ENCODE results near the gene RALGAPA1.
A peak's percentile ranks its signal among the peaks of the same experiment; 100 is the strongest.

The RALGAPA1 gene

DNA sequence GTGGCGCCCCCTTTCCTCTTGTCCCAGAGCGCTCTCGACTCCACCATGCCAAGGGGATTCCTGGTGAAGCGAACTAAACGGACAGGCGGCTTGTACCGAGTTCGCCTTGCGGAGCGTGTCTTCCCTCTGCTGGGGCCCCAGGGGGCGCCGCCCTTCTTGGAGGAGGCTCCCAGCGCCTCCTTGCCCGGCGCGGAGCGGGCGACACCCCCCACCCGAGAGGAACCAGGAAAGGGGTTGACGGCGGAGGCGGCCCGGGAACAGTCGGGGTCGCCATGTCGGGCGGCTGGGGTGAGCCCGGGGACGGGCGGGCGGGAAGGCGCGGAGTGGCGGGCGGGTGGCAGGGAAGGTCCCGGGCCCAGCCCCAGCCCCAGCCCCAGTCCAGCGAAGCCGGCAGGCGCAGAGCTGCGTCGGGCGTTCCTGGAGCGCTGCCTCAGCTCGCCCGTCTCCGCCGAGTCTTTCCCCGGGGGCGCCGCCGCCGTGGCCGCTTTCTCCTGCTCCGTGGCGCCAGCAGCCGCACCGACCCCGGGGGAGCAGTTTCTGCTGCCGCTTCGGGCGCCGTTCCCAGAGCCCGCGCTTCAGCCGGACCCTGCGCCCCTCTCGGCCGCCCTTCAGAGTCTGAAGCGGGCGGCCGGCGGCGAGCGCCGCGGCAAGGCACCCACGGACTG, 274.8 kb downstream of the RALGAPA1 start:
- no peak for DNase-seq

DNA sequence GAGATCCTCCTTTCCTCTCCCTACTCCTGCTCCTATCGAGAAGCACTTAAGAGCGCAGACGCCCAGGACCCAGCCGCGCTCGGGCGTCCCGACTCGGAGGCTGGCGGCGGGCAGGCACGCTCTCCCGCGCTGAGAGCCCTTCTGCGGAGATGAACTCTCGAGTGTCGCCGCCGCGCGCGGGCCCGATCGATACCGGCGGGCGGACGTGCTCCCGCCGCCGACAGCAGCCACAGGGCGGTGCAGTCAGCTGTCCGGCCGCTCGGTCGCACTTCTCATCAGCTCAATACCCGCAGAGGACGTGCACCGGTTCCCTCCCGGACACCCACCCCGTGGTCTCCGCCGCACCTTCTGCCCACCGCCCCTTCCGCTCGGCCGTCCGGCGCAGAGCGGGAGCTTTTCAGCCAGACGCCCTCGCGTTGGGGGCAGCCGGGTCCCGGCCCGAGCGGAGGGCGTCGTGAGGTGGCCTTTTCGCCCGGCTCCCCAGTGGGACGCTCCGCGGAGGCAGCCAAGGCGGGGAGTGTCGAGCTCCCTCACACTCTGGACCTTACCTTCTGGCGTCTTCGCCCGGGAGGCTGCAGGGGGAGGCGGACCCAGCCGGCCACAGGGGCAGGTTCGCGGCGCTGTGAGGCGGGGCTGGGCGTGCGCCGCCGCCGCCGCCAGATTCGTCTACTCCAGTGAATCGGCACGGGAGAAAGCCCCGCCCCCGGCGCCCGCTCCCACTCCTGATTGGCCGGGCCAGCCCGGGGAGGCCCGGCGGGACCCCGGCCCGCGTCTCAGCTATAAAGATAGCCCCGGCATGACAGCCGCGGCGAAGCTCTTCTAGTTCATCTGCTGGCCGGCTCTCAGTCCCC, 275.5 kb downstream of the RALGAPA1 start, which contains the start of gene INSM2:
Gene INSM2 (plus strand): TSS at position 808 of the 851 bp plus-strand sequence. CDS start 89 bp downstream, outside the sequence.
- peak; percentile 48 for DNase-seq

DNA sequence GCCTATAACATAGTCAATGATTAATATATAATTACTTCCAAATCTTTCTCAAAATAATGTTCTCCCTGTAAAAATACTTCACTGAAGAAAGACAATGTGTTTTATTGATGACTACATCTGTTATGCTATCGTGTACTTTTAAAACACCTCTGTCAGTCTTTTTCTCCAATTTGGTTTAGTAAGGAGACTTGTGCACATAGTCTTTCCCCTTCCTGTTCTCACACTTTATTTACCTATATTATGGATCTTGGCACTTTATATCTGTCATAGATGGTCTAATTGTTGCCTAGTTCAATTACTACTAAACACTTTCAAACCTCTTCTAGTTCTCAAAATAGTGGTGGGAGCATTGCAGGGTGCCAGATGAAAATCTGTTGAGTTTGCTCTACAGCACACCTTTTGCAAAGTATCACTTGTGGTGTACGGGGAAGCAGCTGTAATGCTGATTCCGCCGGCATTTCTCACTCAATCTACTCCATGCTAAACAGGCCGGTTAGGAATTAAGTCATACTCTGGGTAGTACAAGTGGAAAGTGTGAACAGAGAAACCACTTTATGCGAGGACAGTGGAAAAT, 276.2 kb downstream of the RALGAPA1 start:
- DNase-seq = no peak

DNA sequence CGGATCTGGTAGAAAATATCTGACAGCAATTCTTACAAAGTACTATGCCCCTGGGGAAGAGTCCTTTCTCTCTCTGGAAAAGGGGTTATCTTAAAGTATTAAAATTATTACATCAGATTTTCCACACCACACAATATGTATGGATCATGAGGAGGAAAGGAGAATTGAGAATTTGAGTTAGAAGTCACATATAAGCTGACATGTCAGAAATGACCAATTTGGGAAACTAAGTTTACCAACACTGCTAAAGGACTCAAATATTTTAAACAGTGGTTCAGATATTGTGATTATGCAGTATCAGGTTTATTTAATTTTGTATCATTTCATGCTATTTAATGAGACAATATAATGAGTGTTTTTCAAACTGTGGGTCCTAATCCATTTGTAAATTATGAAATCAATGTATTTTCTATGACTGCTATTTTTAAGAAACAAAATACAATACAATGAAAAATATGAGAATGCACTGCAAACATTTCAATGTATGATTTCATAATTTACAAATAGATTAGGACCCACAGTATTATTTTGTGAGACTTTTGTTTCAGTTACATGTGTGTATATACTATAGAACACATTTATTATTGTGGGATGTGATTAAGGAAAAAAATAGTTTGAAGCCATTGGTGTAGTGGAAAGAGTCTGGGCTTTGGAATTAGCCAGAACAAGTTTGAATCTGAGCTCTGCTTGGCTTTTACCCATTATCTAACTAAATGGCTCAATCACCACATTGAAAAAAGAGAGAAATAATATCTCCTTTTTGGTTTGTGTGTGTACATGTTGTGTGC, 276.9 kb downstream of the RALGAPA1 start:
- no peak for DNase-seq

DNA sequence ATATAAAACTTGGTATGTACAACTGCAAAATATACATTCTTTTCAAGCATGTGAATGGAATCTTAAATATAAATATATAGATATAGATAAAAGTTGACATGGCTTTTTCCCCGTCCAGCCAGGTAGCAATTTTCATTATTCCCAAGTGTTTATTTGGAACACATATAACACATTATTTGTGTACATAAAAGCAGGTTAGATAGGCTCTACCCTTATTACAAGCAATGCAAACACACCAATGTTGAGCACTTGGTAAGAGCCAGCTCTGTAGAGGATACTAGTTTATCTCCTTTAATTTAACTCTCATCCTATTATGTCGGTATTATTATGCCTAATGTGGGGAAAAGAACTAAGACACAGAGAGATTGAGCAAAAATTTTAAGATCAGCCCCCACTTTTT, 282.1 kb downstream of the RALGAPA1 start:
- no peak for DNase-seq

DNA sequence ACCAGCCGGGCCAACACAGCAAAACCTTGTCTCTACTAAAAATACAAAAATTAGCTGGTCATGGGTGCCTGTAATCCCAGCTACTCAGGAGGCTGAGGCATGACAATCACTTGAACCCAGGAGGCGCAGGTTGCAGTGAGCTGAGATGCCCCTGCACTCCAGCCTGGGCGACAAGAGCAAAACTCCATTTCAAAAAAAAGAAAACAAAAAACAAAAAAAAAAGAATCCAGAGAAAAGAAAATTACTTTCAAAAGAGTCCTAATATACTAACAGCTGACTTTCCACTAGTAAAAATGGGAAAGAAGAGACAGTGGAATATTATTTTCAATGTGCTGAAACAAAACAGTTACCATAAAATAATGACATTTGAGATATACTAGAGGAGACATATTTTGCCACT, 283.4 kb downstream of the RALGAPA1 start:
- DNase-seq = no peak

DNA sequence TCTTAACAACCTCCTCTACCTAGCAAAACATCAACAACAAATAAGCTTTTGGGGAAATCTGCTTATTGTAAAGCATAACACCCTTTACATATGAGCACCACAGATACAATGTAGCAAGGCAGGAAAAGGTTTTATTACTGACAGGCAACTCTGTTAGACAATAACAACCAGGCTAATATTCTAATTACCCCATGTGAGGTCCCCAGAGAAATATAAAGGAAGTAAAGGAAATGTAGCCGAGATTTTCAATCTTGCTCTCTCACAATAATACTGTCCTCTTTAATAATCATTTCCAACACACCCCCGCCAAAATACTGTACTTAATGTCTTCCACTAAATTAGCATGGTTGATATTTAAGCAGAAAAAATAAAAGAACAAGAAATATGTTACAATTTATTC, 289.1 kb downstream of the RALGAPA1 start:
- no peak for DNase-seq

DNA sequence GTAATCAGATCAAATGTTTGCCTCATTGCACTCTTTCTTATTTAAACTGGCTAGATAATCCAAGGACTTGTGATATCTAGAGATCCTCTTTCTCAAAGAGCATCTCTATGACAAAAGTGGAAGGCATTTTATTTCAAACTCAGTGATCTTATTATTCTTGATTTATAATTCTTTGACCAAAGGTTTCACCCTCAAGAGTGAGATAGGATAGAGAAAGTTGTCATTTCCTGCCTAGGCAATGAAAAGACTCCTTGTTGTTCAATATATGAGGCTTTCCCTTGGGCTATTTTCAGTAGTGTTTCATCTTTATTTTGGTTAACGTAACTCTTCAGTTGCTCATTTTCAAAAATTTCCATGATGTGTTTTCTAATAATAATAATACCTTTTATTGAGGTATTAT, 293.2 kb downstream of the RALGAPA1 start:
- DNase-seq = no peak

DNA sequence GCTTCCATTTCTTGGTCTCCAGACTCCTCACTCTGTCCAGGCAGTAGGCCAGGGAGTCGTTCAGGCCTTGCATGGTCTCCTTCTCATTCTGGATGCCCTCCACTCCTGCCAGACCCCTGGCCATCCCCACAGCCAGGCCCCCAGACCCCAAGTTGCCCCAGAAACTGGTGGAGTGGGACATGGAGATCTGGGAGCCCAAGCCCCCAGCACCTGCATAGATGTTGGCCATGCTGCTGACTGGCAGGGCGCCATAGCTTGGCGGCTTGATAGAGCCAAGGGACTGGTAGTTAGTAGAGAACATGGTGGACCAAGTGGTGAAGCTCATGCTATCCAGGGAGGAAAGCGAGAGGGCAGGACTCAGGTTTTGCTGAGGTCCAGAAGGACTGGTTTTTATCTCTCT, 296.3 kb downstream of the RALGAPA1 start:
- no peak for DNase-seq

DNA sequence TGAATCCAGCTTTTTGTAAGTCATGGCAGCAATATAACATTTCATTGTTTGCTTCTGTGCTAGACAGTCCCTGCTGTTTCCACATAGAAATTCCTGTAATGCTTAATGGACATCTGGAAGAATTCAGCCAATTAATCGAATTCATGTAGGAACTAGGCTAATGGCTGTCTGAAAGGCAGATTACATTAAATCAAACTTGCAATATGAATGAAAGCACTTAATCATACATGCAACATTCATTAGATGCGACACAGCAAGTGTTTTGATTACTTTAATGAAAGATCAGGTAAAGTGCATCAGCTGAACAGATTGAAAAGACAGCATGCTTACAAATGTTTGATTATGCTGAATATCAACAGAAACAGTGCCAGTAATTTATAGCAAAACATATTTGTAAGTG, 299.2 kb downstream of the RALGAPA1 start:
- no peak for DNase-seq

DNA sequence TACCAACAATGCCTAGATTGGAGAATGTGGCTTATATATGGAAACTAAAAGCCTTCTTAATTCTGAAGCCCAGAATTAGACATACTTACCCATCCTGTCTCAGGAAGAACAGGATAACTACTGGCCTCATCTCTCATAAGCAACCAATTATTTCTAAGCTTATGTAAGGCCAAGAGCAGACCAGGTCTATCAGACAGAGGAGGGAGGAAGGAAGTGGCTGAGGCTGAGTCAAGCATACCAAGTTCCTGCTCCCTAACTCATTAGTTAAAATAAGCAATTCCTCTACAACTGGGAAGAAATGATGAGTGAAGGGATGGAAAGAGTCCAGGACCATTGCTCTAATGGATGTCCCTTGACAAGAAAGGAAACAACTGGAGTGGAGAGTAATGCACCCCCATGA, 302.2 kb downstream of the RALGAPA1 start:
- DNase-seq = no peak

DNA sequence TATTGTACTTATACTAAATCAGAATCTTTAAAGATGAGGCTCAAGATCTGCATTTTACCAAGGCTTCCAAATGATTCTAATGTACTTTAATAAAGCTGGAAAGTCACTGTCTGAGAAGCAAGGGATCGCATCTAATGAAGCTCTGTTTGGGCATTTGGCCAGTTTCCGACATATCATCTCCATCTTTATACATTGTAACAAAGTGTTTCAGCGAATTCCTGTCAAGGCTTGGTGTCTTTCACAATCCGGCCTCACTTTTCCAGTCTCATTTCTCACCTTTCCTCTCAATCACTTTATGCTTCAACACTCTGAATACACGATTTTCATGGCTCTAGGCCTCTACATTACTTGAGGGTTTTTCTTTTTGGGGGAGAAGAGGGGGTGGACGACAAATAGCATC, 302.6 kb downstream of the RALGAPA1 start:
- no peak for DNase-seq

DNA sequence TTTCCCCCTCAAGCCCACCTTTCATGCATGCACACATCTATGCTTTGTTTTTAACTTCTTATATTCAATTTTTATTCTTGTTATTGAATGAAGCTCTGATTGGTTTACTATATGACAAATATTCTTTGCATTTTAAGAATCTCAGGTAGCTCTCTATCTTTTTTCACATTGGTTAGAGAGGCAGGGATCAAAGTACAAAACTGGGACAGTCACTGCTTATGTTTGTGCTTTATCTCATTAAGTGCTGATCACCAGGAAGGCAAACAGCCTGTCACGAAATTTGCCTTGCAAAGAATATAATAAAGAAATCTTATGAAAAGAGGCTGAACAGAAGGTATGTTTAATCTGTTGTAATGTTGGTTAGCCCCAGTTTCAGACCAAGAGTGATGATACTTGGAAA, 304.8 kb downstream of the RALGAPA1 start:
- DNase-seq = no peak

DNA sequence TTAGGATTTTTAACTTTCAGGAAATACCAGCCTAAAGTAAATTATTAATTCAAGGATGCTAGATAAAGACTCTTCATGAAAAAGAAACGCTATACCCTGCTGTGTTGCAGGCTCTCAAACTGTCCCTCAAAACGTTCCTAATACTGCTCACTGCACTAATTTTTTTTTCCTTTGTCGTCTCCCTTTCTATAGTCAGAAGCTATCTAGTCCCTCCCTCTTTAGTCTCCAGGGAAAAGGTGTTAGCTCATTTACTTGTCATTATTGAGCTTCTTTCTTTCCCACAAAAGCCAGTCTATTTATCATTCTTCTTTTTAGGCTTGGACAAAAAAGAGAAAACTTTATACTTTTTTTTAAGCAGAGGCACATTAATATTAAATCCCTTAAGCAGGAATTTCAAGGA, 305.4 kb downstream of the RALGAPA1 start:
- peak; percentile 8 for DNase-seq

DNA sequence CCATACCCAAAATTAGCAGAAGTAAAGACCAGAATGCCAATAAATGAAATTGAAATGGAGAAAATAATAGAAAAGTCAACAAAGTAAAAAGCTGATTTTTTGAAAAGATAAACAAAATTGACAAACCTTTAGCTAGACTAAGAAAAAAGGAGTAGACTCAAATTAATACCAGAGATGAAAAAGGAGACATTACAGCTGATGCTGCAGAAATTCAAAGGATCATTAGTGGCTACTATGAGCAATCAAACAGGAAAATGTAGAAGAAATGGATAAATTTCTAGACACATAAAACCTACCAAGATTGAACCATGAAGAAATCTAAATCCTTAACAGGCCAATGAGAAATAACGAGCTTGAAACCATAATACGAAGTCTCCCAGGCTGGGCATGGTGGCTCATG, 309.9 kb downstream of the RALGAPA1 start:
- DNase-seq = no peak

DNA sequence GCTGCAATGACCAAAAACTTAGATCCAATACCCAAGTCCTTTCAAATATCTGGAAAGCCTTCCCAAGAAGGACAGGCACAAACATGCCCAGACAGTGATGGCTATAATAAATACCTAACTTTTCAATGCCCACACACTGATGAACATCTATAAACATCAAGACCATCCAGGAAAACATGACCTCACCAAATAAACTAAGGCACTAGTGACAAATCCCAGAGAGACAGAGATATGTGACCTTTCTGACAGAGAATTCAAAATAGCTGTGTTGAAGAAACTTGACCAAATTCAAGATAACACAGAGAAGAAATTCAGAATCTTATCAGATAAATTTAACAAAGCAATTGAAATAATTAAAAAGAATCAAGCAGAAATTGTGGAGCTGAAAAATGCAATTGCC, 313.8 kb downstream of the RALGAPA1 start:
- DNase-seq = no peak

DNA sequence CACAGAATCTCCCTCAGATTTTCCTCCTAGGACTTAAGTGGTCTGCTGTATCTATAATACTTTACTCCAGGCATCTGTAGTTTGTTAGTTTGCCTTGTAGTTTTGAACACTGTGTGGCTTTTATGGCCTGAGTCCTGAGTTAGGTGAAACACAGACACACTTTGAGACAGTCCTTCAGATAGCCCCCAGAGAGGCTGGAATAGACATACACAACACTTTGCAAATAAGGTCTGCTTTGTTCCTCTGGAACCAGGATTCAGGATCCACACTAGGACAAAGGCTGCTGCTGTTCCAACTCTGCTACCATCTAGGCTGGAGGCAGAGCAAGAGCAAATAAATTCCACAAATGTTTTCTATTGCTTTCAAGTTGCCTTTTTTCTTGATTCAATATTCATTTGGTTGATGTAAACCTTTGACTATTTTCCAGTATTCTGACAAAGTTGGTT, 316.5 kb downstream of the RALGAPA1 start:
- no peak for DNase-seq

Data from NCI-H1417 treated with DMSO at 0.1 percent for 48 hours (cell line).